T-helper 17 cell (primary cell): ENCODE data around the gene ABCA9. TPM values are rescaled to one million over a fixed set of nuclear protein-coding genes. Genes with fewer than 3 reads are reported as not detected.

Experiments used
- ATAC-seq: fragments of 150-1000 bp; cut with Tn5 transposase; 2 replicates; pipeline ENCODE4 v1.10.0; 2021; ENCODE audit warnings: mild to moderate bottlenecking, moderate library complexity
- DNase-seq, 3 donors: peaks; one replicate each; pipeline versions ENCODE4 v3.0.0 to v3.0.0-alpha.2; 2020 to 2021
- H3K9me3 ChIP-seq: one replicate; pipeline ENCODE4 v1.7.0; 2013; ENCODE audit warnings: low read length, mild to moderate bottlenecking; ENCODE audit not compliant: control insufficient read depth, poor library complexity, severe bottlenecking
- H3K27ac Mint-ChIP-seq: one replicate; pipeline ENCODE4 v1.8.0; 2022; ENCODE audit warnings: mild to moderate bottlenecking, moderate library complexity, mixed read lengths
- H3K27me3 Mint-ChIP-seq: one replicate; pipeline ENCODE4 v1.8.0; 2022; ENCODE audit warnings: mixed read lengths
- H3K36me3 Mint-ChIP-seq: one replicate; pipeline ENCODE4 v1.8.0; 2022; ENCODE audit warnings: low read depth, mixed read lengths
- H3K4me1 Mint-ChIP-seq: one replicate; pipeline ENCODE4 v1.8.0; 2022; ENCODE audit warnings: mild to moderate bottlenecking, mixed read lengths
- H3K4me3 Mint-ChIP-seq: one replicate; pipeline ENCODE4 v1.8.0; 2022; ENCODE audit warnings: mild to moderate bottlenecking, moderate library complexity, mixed read lengths
- total RNA-seq, 4 donors: library from RNA in 2 of 4; stranded (reverse) in 2 of 4; gene quantifications; one replicate each; pipeline ENCODE4 v1.2.3 and lab custom pipeline; 2022 to 2026

ABCA9 gene
- total RNA-seq, 2 donors from 2014 or later = 0.08 TPM; not detected in 1

DNA sequence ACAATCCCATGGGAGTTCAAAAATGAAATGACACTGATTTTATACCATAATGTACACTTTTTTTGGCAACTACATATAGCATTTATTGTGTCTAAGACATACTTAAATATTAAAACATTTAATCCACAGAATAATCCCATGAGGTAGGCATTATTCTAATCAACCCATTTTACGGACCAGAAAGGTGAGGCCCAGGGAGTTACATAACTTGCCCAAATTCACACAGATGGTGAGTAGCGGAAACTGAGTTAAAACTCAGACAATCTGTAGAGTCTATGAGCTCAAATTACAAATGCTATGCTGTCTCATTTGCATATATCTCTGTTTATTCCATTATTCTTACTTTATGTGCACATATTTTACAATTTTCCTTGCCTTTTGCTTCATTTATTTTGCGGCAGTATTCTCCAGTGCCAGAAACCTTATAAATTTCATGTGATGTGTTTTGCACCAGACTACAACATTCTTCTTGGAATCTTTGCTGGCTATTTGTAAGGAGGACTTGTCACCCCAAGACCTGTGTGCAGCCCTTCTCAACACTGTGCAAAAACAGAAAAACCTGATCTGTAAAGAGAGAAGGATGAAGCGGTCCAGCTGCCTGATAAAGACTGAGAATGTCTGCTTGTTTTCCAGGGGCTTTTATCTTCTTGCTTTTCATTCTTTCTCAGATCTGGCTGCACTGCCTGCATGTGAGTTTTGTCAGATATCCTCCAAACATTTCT lies 2.3 kb upstream of the ABCA9 start:
- peaks cover 2% of the 10 kb centered on the region for H3K36me3 Mint-ChIP-seq
- ATAC-seq = no peak
- H3K27me3 Mint-ChIP-seq = no peaks in the 10 kb centered on the region
- H3K4me3 Mint-ChIP-seq = no peak overlapping the region
- no peaks in the 10 kb centered on the region for H3K9me3 ChIP-seq
- H3K4me1 Mint-ChIP-seq = peaks cover 15% of the 10 kb centered on the region
- no peak for DNase-seq
- no peak overlapping the region for H3K27ac Mint-ChIP-seq

- H3K27ac Mint-ChIP-seq = no peak overlapping the region
- ATAC-seq = no peak
- peaks cover 12% of the 10 kb centered on the region for H3K4me1 Mint-ChIP-seq
- H3K9me3 ChIP-seq = no peaks in the 10 kb centered on the region
- no peak overlapping the region for H3K4me3 Mint-ChIP-seq
- peaks cover 2% of the 10 kb centered on the region for H3K36me3 Mint-ChIP-seq
- DNase-seq = no peak
- H3K27me3 Mint-ChIP-seq = no peaks in the 10 kb centered on the region
Observed at GRCh38 chr17:69061721-69062556, 1.2 kb upstream of the ABCA9 start.

GRCh38 chr17:69059458-69060175 lies 1.1 kb downstream of the ABCA9 start:
- H3K27me3 Mint-ChIP-seq = no peaks in the 10 kb centered on the region
- DNase-seq (no peak), ATAC-seq (no peak)
- peaks cover 2% of the 10 kb centered on the region for H3K4me1 Mint-ChIP-seq
- H3K9me3 ChIP-seq = no peaks in the 10 kb centered on the region
- H3K27ac Mint-ChIP-seq = no peak overlapping the region
- H3K36me3 Mint-ChIP-seq = no peaks in the 10 kb centered on the region
- no peak overlapping the region for H3K4me3 Mint-ChIP-seq

DNA sequence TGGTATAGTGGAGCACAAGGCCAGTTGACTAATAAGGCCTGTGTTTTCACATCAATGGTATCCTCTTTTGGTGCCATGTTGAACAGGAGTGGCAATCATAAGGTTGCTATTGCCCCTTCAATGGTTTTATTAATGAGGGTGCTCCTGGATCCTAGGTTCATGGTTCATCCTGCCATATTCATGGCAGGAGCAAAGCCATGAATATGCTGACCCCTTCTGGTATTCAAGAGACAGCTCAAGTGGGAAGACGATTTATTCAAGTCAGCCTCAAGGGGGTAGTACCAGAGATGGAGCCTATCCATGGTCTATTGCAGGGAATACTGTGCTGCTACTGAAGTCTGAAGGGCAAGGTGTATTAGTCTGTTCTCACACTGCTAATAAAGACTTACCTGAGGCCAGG lies 2.6 kb downstream of the ABCA9 start:
- Mint-ChIP-seq H3K27ac (no peak overlapping the region), H3K4me3 (no peak overlapping the region), H3K36me3 (peaks cover 4% of the 10 kb centered on the region), H3K4me1 (peaks cover 2% of the 10 kb centered on the region), H3K27me3 (no peaks in the 10 kb centered on the region)
- no peak for DNase-seq
- no peaks in the 10 kb centered on the region for H3K9me3 ChIP-seq
- no peak for ATAC-seq

GRCh38 chr17:69057280-69057679 lies 3.4 kb downstream of the ABCA9 start:
- DNase-seq = no peak
- Mint-ChIP-seq H3K27ac (no peak overlapping the region), H3K4me3 (no peak overlapping the region), H3K27me3 (no peaks in the 10 kb centered on the region), H3K36me3 (peaks cover 4% of the 10 kb centered on the region), H3K4me1 (peaks cover 2% of the 10 kb centered on the region)
- no peak for ATAC-seq
- H3K9me3 ChIP-seq = no peaks in the 10 kb centered on the region

DNA sequence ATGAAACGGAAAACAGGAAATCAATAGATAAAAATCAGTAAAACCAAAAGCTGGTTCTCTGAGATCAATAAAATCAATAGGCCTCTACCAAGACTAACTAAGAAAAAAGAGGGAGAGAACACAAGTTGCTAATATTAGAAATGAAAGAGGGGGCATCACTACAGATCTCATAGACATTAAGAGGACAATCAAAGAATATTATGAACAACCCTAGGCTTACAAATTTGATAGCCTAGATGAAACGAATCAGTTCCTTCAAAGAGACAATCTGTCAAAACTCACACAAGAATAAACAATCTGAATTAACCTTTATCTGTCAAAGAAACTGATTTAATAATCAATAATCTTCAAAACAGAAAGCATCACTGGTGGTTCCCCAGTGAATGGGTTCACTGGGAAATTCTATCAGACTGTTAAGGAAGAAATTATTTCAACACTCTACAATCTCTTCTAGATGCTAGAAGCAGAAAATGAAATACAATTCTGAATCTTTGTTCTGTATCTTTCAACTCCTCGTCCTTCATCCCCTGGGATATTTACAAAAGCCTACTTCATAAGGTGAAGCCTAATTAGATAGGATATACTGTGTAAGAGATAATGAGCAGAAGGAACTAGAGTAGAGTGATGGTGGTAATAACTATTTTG lies 4.4 kb downstream of the ABCA9 start:
- no peak overlapping the region for H3K27ac Mint-ChIP-seq
- H3K4me1 Mint-ChIP-seq = peaks cover 2% of the 10 kb centered on the region
- ATAC-seq = no peak
- H3K27me3 Mint-ChIP-seq = no peaks in the 10 kb centered on the region
- no peak overlapping the region for H3K4me3 Mint-ChIP-seq
- peaks cover 4% of the 10 kb centered on the region for H3K36me3 Mint-ChIP-seq
- no peak for DNase-seq
- H3K9me3 ChIP-seq = no peaks in the 10 kb centered on the region

- DNase-seq (no peak), ATAC-seq (no peak)
- no peak overlapping the region for H3K27ac Mint-ChIP-seq
- H3K4me3 Mint-ChIP-seq = no peak overlapping the region
- no peaks in the 10 kb centered on the region for H3K27me3 Mint-ChIP-seq
- no peaks in the 10 kb centered on the region for H3K4me1 Mint-ChIP-seq
- peaks cover 4% of the 10 kb centered on the region for H3K36me3 Mint-ChIP-seq
- no peaks in the 10 kb centered on the region for H3K9me3 ChIP-seq
Observed at GRCh38 chr17:69055334-69055733, 5.4 kb downstream of the ABCA9 start.

- H3K36me3 Mint-ChIP-seq = peaks cover 4% of the 10 kb centered on the region
- H3K4me1 Mint-ChIP-seq = peaks cover 4% of the 10 kb centered on the region
- no peak for DNase-seq
- no peak overlapping the region for H3K27ac Mint-ChIP-seq
- H3K4me3 Mint-ChIP-seq = no peak overlapping the region
- H3K27me3 Mint-ChIP-seq = no peaks in the 10 kb centered on the region
- ATAC-seq = no peak
- H3K9me3 ChIP-seq = no peaks in the 10 kb centered on the region
Observed at GRCh38 chr17:69050999-69051775, 9.5 kb downstream of the ABCA9 start.

- Mint-ChIP-seq H3K27ac (no peak overlapping the region), H3K4me1 (peaks cover 4% of the 10 kb centered on the region), H3K4me3 (no peak overlapping the region), H3K27me3 (no peaks in the 10 kb centered on the region), H3K36me3 (peaks cover 3% of the 10 kb centered on the region)
- H3K9me3 ChIP-seq = no peaks in the 10 kb centered on the region
- no peak for DNase-seq
- ATAC-seq = no peak
Observed at GRCh38 chr17:69048634-69049033, 12.1 kb downstream of the ABCA9 start.

- H3K9me3 ChIP-seq = no peaks in the 10 kb centered on the region
- H3K4me1 Mint-ChIP-seq = peaks cover 4% of the 10 kb centered on the region
- H3K4me3 Mint-ChIP-seq = no peak overlapping the region
- DNase-seq (no peak), ATAC-seq (no peak)
- H3K36me3 Mint-ChIP-seq = no peaks in the 10 kb centered on the region
- H3K27me3 Mint-ChIP-seq = no peaks in the 10 kb centered on the region
- no peak overlapping the region for H3K27ac Mint-ChIP-seq
Observed at GRCh38 chr17:69047368-69048263, 13.1 kb downstream of the ABCA9 start.

- no peak for ATAC-seq
- peaks cover 4% of the 10 kb centered on the region for H3K4me1 Mint-ChIP-seq
- no peaks in the 10 kb centered on the region for H3K36me3 Mint-ChIP-seq
- no peak overlapping the region for H3K27ac Mint-ChIP-seq
- H3K4me3 Mint-ChIP-seq = no peak overlapping the region
- H3K9me3 ChIP-seq = no peaks in the 10 kb centered on the region
- DNase-seq = no peak
- H3K27me3 Mint-ChIP-seq = no peaks in the 10 kb centered on the region
Observed at GRCh38 chr17:69046121-69046807, 14.5 kb downstream of the ABCA9 start.
